Caco-2 (cell line): ENCODE measurements around the gene HIVEP1. TPM values are rescaled to one million over a fixed set of nuclear protein-coding genes. Genes with fewer than 3 reads are reported as not detected.

ENCODE experiments used
- BruUV-seq: library from RNA; stranded (reverse); fragments of 400-500 nt; replicated peaks from 2 replicates; lab custom pipeline; 2021; lab: Mats Ljungman, UMichigan
- CTCF ChIA-PET: fragments of 300-600 bp; sonication (Branson Sonifier 250); formaldehyde crosslinking; loops from one replicate; lab custom pipeline; 2022; ENCODE audit warnings: antibody characterized with exemption; lab: Charles Lee
- POLR2A ChIA-PET: fragments of 300-600 bp; sonication (Branson Sonifier 250); formaldehyde crosslinking; loops from one replicate; lab custom pipeline; 2022; ENCODE audit warnings: antibody characterized with exemption; lab: Charles Lee
- DNase-seq, 2 experiments: peaks; one replicate each; pipeline versions ENCODE4 v3.0.0 to v3.0.0-alpha.2; 2020 to 2022
- H3K27me3 ChIP-seq: replicated peaks from 2 replicates; pipeline ENCODE4 v1.6.0; 2011; ENCODE audit warnings: low read length; ENCODE audit not compliant: control insufficient read depth, insufficient read depth
- H3K36me3 ChIP-seq: 2 replicates; pipeline ENCODE4 v1.5.1; 2011; ENCODE audit warnings: low read length; ENCODE audit not compliant: control insufficient read depth, insufficient read depth
- H3K4me1 ChIP-seq: fragments of 250-450 bp; sonication (Bioruptor Pico); 2 replicates; pipeline ENCODE4 v1.5.1; 2020; ENCODE audit warnings: mild to moderate bottlenecking
- H3K4me3 ChIP-seq: 2 replicates; pipeline ENCODE4 v1.5.1; 2011; ENCODE audit warnings: low read depth, mild to moderate bottlenecking, control low read depth, low read length
- H3K9me3 ChIP-seq: fragments of 250-450 bp; sonication (Bioruptor Pico); 2 replicates; pipeline ENCODE4 v1.5.1; 2020; ENCODE audit warnings: mild to moderate bottlenecking, moderate library complexity
- H3K27ac Mint-ChIP-seq: one replicate; pipeline ENCODE4 v1.8.0; 2022; ENCODE audit warnings: mixed read lengths; ENCODE audit not compliant: unreplicated experiment
- H3K27me3 Mint-ChIP-seq: one replicate; pipeline ENCODE4 v1.8.0; 2022; ENCODE audit warnings: mixed read lengths; ENCODE audit not compliant: insufficient read depth, unreplicated experiment
- H3K36me3 Mint-ChIP-seq: one replicate; pipeline ENCODE4 v1.8.0; 2022; ENCODE audit warnings: mild to moderate bottlenecking, mixed read lengths; ENCODE audit not compliant: insufficient read depth, unreplicated experiment
- H3K4me1 Mint-ChIP-seq: one replicate; pipeline ENCODE4 v1.8.0; 2022; ENCODE audit warnings: low read depth, mixed read lengths; ENCODE audit not compliant: unreplicated experiment
- H3K4me3 Mint-ChIP-seq: one replicate; pipeline ENCODE4 v1.8.0; 2022; ENCODE audit warnings: mild to moderate bottlenecking, moderate library complexity, mixed read lengths; ENCODE audit not compliant: unreplicated experiment
- H3K9me3 Mint-ChIP-seq: one replicate; pipeline ENCODE4 v1.8.0; 2022; ENCODE audit warnings: mixed read lengths; ENCODE audit not compliant: unreplicated experiment
- intact Hi-C: fragments of 100-400 bp; cut with micrococcal nuclease; formaldehyde crosslinking; loops from one replicate; pipeline ENCODE4 v1.10.0; 2022; ENCODE audit not compliant: unreplicated experiment
- total RNA-seq: library from RNA; stranded (reverse); gene quantifications from 2 replicates; pipeline ENCODE4 v1.2.3, GENCODE V29; 2022
- TF ChIP-seq, protein P1 (sequence below), 2 experiments: fragments of 200-600 bp in 1 of 2; IDR thresholded peaks; 1 replicate in 1 of 2; 2 replicates in 1 of 2; pipeline versions ENCODE4 v1.5.1 to v1.8.0; 2011 to 2022; ENCODE audit warnings: antibody characterized with exemption in 1 of 2, control low read depth in 1 of 2, inconsistent platforms in 1 of 2, low read depth in 1 of 2, low read length in 1 of 2, mild to moderate bottlenecking in 1 of 2, moderate library complexity in 1 of 2; ENCODE audit not compliant: insufficient read depth in 1 of 2, severe bottlenecking in 1 of 2, unreplicated experiment in 1 of 2

Gene HIVEP1
- total RNA-seq, 1 experiment from 2014 or later: 22.8 TPM

DNA sequence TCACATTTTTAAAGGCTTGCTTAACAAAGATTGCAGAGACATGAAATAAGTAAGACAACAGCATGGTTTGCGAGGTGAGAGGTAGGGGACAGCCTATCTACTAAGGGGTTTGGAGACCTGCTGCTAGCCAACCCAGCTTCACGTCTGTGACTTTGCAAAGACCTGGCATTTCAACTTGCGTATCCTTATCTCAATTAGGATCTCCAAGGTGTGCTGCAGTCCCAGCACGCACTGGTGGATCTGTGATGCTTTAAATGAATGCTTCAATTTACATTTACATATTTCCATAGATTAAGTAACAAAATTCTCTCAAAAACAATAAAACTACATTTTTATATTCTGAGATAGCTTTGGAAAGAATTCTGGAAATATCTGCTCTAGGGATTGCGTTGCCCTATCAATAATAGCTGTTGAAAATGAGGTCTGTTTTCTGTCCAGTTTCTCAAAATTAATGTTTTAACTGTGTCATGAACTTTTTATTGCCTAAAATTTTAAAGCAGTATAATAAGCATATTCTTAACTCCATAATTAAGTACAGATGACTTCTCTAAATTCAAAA, 153.7 kb downstream of the HIVEP1 start:
- no TSS peak for BruUV-seq

DNA sequence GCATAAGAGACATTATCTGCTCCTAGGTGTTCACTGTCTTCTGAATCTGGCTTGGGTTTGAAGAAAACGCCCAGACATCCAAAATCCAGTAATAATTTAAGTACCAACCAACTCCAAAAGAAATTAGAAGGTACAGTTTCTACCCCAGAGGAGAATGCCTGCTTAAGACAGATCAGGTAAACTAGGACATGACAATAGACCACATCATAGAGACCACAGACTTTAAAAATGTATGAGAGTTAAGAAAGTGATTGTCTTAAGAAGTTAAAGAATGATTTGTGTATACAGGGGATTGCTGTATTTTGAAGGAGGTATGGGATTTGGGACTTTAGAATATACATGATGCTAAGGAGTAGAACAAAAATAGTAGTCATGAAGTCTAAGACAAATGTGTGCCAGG, 157.3 kb downstream of the HIVEP1 start:
- BruUV-seq: no TSS peak
- Mint-ChIP-seq H3K27ac (no peak overlapping the region), H3K36me3 (no peaks in the 10 kb centered on the region), H3K27me3 (no peaks in the 10 kb centered on the region), H3K4me3 (no peak overlapping the region), H3K9me3 (no peaks in the 10 kb centered on the region), H3K4me1 (no peaks in the 10 kb centered on the region)
- H3K4me3 ChIP-seq: no peak overlapping the region
- H3K4me1 ChIP-seq: no peaks in the 10 kb centered on the region
- no peak for DNase-seq
- TF ChIP-seq, protein P1, sequence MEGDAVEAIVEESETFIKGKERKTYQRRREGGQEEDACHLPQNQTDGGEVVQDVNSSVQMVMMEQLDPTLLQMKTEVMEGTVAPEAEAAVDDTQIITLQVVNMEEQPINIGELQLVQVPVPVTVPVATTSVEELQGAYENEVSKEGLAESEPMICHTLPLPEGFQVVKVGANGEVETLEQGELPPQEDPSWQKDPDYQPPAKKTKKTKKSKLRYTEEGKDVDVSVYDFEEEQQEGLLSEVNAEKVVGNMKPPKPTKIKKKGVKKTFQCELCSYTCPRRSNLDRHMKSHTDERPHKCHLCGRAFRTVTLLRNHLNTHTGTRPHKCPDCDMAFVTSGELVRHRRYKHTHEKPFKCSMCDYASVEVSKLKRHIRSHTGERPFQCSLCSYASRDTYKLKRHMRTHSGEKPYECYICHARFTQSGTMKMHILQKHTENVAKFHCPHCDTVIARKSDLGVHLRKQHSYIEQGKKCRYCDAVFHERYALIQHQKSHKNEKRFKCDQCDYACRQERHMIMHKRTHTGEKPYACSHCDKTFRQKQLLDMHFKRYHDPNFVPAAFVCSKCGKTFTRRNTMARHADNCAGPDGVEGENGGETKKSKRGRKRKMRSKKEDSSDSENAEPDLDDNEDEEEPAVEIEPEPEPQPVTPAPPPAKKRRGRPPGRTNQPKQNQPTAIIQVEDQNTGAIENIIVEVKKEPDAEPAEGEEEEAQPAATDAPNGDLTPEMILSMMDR (IDR thresholded peaks at IDR 0.05; ENCODE audit: insufficient read depth in 1 of 2, low read depth in 1 of 2, low read length in 1 of 2, severe bottlenecking in 1 of 2, unreplicated experiment in 1 of 2): no peak
- ChIA-PET POLR2A (no interaction called here), CTCF (no interaction called here)
- intact Hi-C loops: no loop called here
- no peaks in the 10 kb centered on the region for H3K27me3 ChIP-seq
- no peaks in the 10 kb centered on the region for H3K9me3 ChIP-seq
- H3K36me3 ChIP-seq: no peaks in the 10 kb centered on the region

More for the DNA sequence above, 153.7 kb downstream of the HIVEP1 start:
- no peak for DNase-seq
- no peaks in the 10 kb centered on the region; the same call in 1 of the 2 replicates for H3K36me3 ChIP-seq
- no peaks in the 10 kb centered on the region for H3K27me3 ChIP-seq
- Mint-ChIP-seq H3K9me3 (no peaks in the 10 kb centered on the region), H3K4me1 (no peaks in the 10 kb centered on the region), H3K4me3 (no peak overlapping the region), H3K27me3 (no peaks in the 10 kb centered on the region), H3K27ac (no peak overlapping the region), H3K36me3 (peaks cover 22% of the 10 kb centered on the region)
- no peak overlapping the region for H3K4me3 ChIP-seq
- CTCF ChIA-PET: no interaction called here
- H3K9me3 ChIP-seq: no peaks in the 10 kb centered on the region
- intact Hi-C loops: no loop called here
- POLR2A ChIA-PET: no interaction called here
- TF ChIP-seq, protein P1 (IDR thresholded peaks at IDR 0.05; ENCODE audit: insufficient read depth in 1 of 2, low read depth in 1 of 2, low read length in 1 of 2, severe bottlenecking in 1 of 2, unreplicated experiment in 1 of 2): no peak
- H3K4me1 ChIP-seq: no peaks in the 10 kb centered on the region

DNA sequence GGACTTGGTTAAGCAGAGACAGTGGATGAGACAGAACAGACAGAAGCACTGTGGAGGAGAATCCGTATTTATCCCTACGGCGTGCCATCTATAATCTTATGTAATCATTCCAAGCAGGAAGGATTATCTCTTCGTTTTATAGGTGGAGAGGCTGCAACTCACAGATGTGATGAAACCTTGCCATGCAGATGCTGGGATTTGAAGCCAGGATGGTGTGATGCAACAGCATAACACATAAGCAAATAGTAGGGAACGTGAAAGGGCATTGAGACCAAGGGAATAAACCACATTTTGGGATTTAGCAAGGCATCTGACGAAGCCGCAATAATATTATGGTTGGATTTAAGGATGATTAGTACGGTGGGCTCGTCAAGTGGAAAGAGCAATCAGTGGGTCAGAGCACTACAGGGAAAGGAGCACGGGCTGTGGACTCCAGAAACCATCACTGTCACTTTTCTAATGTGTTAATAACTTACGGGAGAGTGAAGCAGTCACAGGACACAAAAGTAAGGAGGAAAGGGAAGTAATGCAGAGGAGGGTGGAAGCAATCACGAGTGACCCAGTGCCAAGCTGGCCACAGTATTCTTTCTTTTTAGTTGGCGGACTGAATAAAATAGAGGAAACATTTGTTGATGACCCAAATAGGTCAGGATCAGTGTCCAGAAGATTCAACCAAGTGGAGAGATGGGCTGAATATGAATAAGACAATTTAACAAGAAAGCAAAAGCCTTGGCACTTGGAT, 158.4 kb downstream of the HIVEP1 start:
- Histone ChIP-seq H3K4me1 (no peaks in the 10 kb centered on the region), H3K4me3 (no peak overlapping the region), H3K36me3 (no peaks in the 10 kb centered on the region), H3K9me3 (no peaks in the 10 kb centered on the region), H3K27me3 (no peaks in the 10 kb centered on the region)
- TF ChIP-seq, protein P1 (IDR thresholded peaks at IDR 0.05; ENCODE audit: insufficient read depth in 1 of 2, low read depth in 1 of 2, low read length in 1 of 2, severe bottlenecking in 1 of 2, unreplicated experiment in 1 of 2): no peak
- intact Hi-C loops: no loop called here
- POLR2A ChIA-PET: no interaction called here
- Mint-ChIP-seq H3K36me3 (no peaks in the 10 kb centered on the region), H3K4me1 (no peaks in the 10 kb centered on the region), H3K4me3 (no peak overlapping the region), H3K27me3 (no peaks in the 10 kb centered on the region), H3K9me3 (no peaks in the 10 kb centered on the region), H3K27ac (no peak overlapping the region)
- DNase-seq: no peak
- CTCF ChIA-PET: no interaction called here
- no TSS peak for BruUV-seq
